Epidermal melanocyte (primary cell): ENCODE results near the gene SPRR4.
"Not testable (repeated sequence)": the region's sequence is repeated elsewhere in the genome, so short reads cannot be mapped to it uniquely, and the experiment has no call there.

ENCODE experiments used
- DNase-seq: peaks from one replicate; pipeline ENCODE4 v3.0.0; 2011; ENCODE audit warnings: low spot score; ENCODE audit not compliant: insufficient read length

Gene SPRR4

DNA sequence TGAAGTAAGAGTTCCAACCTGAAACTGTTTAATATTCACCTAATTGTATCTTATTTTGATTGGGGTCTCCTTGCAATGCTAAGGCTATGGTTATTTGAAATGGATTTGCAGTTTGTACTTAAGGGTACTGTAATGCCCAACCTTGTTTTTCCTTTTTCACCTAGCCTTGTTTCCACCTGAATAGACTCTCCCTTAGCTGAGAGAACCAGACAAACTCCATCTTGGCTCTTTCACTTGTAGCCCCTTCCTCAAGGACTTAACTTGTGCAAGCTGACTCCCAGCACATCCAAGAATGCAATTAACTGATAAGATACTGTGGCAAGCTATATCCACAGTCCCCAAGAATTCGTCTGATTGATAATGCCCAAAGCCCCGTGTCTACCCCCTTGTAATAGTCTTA lies 51.4 kb downstream of the SPRR4 start:
- not testable (repeated sequence) for DNase-seq
